GM18951 (cell line): ENCODE results near the gene ZNF391.

Experiments used
- POLR2A ChIP-seq: IDR thresholded peaks from 4 replicates; pipeline ENCODE4 v1.6.1; 2011; ENCODE audit warnings: mild to moderate bottlenecking; ENCODE audit not compliant: insufficient read length, insufficient read depth; ENCODE audit errors: extremely low read depth
- in situ Hi-C: fragments of 300-500 bp; cut with MboI; formaldehyde crosslinking; loops from one replicate; pipeline ENCODE4 v1.12.0; 2022; ENCODE audit warnings: low sequenced_read_pairs, mixed read lengths, inconsistent platforms; ENCODE audit not compliant: unreplicated experiment

Gene ZNF391

GRCh38 chr6:27439371-27439770 lies 50.8 kb downstream of the ZNF391 start:
- in situ Hi-C loops, result no loop called here
- TF ChIP-seq POLR2A, result no peak

DNA sequence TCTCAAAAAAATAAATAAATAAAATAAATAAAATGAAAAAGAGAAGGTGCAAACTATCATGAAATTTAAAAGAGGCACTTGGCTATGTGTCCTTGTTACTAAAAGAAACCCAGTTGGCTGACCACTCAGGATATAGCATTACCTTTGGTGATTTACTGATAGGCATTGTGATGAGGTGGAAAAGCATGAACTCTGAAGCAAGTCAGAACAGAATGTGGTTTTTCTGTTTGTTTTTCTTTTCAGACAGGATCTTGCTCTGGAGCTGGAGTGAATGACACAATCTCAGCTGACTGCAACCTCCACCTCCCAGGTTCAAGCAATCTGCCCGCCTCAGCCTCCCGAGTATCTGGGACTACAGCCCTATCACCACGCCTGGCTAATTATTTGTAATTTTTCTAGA lies 52.4 kb downstream of the ZNF391 start:
- in situ Hi-C loops, result no loop called here
- TF ChIP-seq POLR2A, result no peak

DNA sequence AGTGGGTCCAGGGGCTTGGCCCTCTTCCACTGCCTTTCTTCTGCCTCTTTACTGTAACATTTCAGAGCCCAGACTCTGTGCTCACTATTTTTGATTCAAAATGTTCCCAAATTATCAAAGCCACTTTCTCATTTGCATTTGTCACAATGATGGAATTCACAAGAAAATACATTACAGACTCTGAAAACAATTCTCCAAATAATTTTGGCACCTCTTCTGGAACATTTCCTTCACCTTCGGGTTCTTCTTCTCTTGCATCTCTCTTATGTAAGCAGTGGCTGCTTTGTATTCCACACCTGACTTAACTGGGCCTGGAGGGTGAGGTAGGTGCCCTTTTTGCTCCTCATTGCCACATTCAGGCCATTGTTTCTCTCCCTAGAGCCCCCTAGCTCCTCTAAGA lies 54.4 kb downstream of the ZNF391 start:
- in situ Hi-C loops, result no loop called here
- TF ChIP-seq POLR2A, result no peak

DNA sequence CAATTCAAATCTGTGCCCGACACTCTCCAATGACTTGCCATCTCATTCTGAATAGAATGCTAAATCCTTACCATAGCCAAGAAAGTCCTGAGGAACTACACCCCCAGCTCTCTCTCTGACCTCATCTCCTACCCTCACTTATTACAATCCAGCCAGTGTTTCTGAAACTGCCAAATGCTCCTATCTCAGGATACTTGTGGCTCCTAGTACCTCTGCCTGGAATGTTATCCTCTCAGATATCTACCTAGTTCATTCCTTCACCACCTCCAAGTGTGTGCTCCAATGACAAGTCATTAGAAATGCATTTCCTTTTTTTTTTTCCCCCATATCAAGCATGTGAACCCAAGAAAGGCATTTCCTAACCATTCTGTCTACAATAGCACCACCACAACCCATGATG lies 59.9 kb downstream of the ZNF391 start:
- TF ChIP-seq POLR2A, result no peak
- in situ Hi-C loops, result no loop called here

GRCh38 chr6:27451660-27452390 lies 63.3 kb downstream of the ZNF391 start:
- no peak for TF ChIP-seq POLR2A
- in situ Hi-C loops, result no loop called here

DNA sequence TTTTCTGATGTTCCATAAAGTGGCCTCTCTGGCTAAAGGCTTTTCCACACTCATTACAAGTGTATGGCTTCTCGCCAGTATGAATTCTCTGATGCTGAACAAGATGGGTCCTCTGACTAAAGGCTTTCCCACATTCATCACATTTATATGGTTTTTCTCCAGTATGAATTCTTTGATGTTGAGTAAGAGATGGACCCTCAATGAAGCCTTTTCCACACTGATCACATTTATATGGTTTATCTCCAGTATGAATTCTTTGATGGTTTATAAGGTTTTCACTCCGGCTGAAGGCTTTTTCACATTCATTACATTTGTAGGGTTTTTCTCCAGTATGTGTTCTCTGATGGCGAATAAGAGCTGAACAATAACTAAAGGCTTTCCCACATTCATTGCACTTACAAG lies 63.9 kb downstream of the ZNF391 start:
- no peak for TF ChIP-seq POLR2A
- in situ Hi-C loops, result no loop called here
